HL-60 (cell line): ENCODE results near the gene ITGA4.

Experiments used
- DNase-seq, 2 experiments: peaks; one replicate each; pipeline ENCODE4 v3.0.0-alpha.2; 2010 to 2020; ENCODE audit warnings: low read depth in 1 of 2, low spot score in 1 of 2
- H3K27ac ChIP-seq: fragments of 250-450 bp; sonication (Bioruptor Pico); replicated peaks from 2 replicates; pipeline ENCODE4 v1.5.1; 2020; ENCODE audit warnings: mild to moderate bottlenecking, moderate library complexity
- H3K27me3 ChIP-seq: fragments of 250-450 bp; sonication (Bioruptor Pico); 2 replicates; pipeline ENCODE4 v1.5.1; 2021; ENCODE audit warnings: mild to moderate bottlenecking, moderate library complexity; ENCODE audit not compliant: insufficient read depth, poor library complexity, severe bottlenecking
- H3K4me3 ChIP-seq: replicated peaks from 2 replicates; pipeline ENCODE4 v1.5.1; 2011; ENCODE audit warnings: mild to moderate bottlenecking, control low read depth, low read length; ENCODE audit not compliant: insufficient read depth
- CTCF ChIP-seq: IDR thresholded peaks from one replicate; pipeline ENCODE4 v1.5.1; 2011; ENCODE audit warnings: low read length, control low read depth, inconsistent platforms; ENCODE audit not compliant: insufficient read depth
- GABPA ChIP-seq: IDR thresholded peaks from 2 replicates; pipeline ENCODE4 v1.6.1; 2012; ENCODE audit warnings: low read depth
- POLR2AphosphoS5 ChIP-seq: IDR thresholded peaks from 2 replicates; pipeline ENCODE4 v1.6.1; 2012; ENCODE audit warnings: low read depth
- SPI1 ChIP-seq: IDR thresholded peaks from 2 replicates; pipeline ENCODE4 v1.6.1; 2012; ENCODE audit warnings: low read depth, mild to moderate bottlenecking, borderline replicate concordance
- TF ChIP-seq, protein P1 (sequence below): IDR thresholded peaks from 2 replicates; pipeline ENCODE4 v1.6.1; 2012; ENCODE audit warnings: low read depth; ENCODE audit not compliant: insufficient replicate concordance

The ITGA4 gene

DNA sequence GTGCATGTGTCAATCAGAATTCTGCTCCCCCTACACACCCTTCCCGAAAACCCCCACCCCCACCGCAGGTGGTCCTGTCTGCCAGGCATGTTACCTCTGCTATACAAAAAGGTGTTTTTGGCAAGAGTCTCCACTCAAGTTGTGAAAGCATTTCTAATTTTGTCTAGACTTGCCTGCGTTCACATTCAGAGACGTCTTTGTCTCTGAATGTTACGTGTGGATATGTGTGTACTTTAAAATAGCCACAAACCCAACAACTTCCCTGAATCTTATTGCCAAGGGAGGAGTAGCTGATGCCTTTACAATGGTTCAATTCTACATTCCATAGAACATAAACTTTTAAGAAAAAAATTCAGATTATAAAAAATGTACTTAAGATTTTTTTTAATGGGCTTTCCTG, 66.6 kb downstream of the ITGA4 start:
- no peak for TF ChIP-seq GABPA
- TF ChIP-seq SPI1: no peak
- TF ChIP-seq CTCF: no peak
- no peak for TF ChIP-seq POLR2AphosphoS5
- TF ChIP-seq, protein P1, sequence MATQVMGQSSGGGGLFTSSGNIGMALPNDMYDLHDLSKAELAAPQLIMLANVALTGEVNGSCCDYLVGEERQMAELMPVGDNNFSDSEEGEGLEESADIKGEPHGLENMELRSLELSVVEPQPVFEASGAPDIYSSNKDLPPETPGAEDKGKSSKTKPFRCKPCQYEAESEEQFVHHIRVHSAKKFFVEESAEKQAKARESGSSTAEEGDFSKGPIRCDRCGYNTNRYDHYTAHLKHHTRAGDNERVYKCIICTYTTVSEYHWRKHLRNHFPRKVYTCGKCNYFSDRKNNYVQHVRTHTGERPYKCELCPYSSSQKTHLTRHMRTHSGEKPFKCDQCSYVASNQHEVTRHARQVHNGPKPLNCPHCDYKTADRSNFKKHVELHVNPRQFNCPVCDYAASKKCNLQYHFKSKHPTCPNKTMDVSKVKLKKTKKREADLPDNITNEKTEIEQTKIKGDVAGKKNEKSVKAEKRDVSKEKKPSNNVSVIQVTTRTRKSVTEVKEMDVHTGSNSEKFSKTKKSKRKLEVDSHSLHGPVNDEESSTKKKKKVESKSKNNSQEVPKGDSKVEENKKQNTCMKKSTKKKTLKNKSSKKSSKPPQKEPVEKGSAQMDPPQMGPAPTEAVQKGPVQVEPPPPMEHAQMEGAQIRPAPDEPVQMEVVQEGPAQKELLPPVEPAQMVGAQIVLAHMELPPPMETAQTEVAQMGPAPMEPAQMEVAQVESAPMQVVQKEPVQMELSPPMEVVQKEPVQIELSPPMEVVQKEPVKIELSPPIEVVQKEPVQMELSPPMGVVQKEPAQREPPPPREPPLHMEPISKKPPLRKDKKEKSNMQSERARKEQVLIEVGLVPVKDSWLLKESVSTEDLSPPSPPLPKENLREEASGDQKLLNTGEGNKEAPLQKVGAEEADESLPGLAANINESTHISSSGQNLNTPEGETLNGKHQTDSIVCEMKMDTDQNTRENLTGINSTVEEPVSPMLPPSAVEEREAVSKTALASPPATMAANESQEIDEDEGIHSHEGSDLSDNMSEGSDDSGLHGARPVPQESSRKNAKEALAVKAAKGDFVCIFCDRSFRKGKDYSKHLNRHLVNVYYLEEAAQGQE: no peak
- Histone ChIP-seq H3K27ac (no peak overlapping the region), H3K4me3 (no peak overlapping the region), H3K27me3 (no peaks in the 10 kb centered on the region)
- DNase-seq: no peak

DNA sequence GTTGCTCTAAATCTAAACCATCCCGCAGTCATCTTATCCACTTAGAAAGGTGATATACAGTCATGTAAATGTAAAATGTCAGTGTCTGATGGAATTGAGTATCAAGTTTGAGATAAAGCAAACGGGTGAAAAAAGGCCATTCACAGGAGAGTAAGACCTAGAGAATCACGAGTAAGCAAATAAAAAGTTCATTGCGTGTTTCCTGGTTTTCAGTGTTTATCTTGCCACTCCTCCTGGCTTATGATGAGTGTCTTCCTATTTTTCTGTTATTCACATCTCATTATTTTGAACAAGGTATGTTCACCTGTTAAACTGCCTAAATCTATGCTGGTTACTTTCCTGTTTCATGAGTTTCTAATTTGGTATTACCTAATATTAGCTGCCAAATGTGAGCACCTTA, 68.8 kb downstream of the ITGA4 start:
- no peak overlapping the region for H3K4me3 ChIP-seq
- TF ChIP-seq, protein P1: no peak
- no peak for TF ChIP-seq POLR2AphosphoS5
- no peak for TF ChIP-seq GABPA
- TF ChIP-seq CTCF: no peak
- TF ChIP-seq SPI1: no peak
- no peak for DNase-seq
- no peak overlapping the region for H3K27ac ChIP-seq
- H3K27me3 ChIP-seq: no peaks in the 10 kb centered on the region

DNA sequence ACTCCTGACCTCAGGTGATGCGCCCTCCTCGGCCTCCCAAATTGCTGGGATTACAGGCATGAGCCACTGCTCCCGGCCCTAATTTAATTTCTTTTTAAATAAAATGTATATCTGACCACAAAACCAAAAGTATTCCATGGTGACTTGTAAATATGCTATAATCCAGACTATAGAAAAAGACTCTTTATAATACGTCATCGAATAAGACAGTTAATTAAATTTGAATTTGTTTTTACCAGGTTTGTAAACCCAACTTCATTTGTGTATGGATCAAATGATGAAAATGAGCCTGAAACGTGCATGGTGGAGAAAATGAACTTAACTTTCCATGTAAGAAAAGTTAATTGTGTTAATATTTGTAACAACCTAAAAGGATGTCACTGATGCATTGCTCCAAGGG, 69.9 kb downstream of the ITGA4 start:
- no peak; the same call in 1 of the 2 replicates for TF ChIP-seq POLR2AphosphoS5
- no peak for TF ChIP-seq SPI1
- TF ChIP-seq CTCF: no peak
- TF ChIP-seq, protein P1: no peak
- TF ChIP-seq GABPA: no peak
- no peak overlapping the region for H3K27ac ChIP-seq
- H3K27me3 ChIP-seq: no peaks in the 10 kb centered on the region
- no peak overlapping the region for H3K4me3 ChIP-seq
- DNase-seq: no peak
